ENCODE data around the gene NTSR1. TPM values are rescaled to one million over a fixed set of nuclear protein-coding genes. Genes with fewer than 3 reads are reported as not detected.

Gene NTSR1
- total RNA-seq, 3 donors from 2014 or later (not counting 1 experiment from before 2014, with no cell fraction given) = 0.11 to 0.45 TPM; not detected in 1

- H3K4me3 Mint-ChIP-seq = peak overlapping the region; percentile 73
- WGBS (ENCODE audit: insufficient coverage) = 93% methylated on average over 26 of the region's 26 CpGs
- no peak for ATAC-seq
- DNase-seq = no peak
- H3K27me3 Mint-ChIP-seq (ENCODE audit: low read depth in 2 of 2) = no peaks in the 10 kb centered on the region
- no peaks in the 10 kb centered on the region for H3K9me3 ChIP-seq (ENCODE audit: control insufficient read depth, insufficient read depth, low read length)
- H3K27ac ChIP-seq (ENCODE audit: low read length) = no peak overlapping the region
- H3K4me3 ChIP-seq (ENCODE audit: low read length) = no peak overlapping the region
- H3K9me3 Mint-ChIP-seq = no peaks in the 10 kb centered on the region
- peaks cover 36% of the 10 kb centered on the region for H3K4me1 ChIP-seq (ENCODE audit: control insufficient read depth, insufficient read depth, low read length)
- no peaks in the 10 kb centered on the region for H3K27me3 ChIP-seq (ENCODE audit: control insufficient read depth, insufficient read depth, low read length)
- no peaks in the 10 kb centered on the region for H3K36me3 Mint-ChIP-seq
- TF ChIP-seq CTCF (IDR thresholded peaks at IDR 0.05) = no peak
- intact Hi-C loops (cut with micrococcal nuclease) = no loop called here
- peak overlapping the region; percentile 54 to 81 for H3K27ac Mint-ChIP-seq
- peaks cover 21 to 57% of the 10 kb centered on the region in 2 donors for H3K4me1 Mint-ChIP-seq
- peaks cover 28% of the 10 kb centered on the region for H3K36me3 ChIP-seq (ENCODE audit: control insufficient read depth, insufficient read depth, low read length)
Measured at GRCh38 chr20:62797671-62798532, 89.3 kb downstream of the NTSR1 start.

DNA sequence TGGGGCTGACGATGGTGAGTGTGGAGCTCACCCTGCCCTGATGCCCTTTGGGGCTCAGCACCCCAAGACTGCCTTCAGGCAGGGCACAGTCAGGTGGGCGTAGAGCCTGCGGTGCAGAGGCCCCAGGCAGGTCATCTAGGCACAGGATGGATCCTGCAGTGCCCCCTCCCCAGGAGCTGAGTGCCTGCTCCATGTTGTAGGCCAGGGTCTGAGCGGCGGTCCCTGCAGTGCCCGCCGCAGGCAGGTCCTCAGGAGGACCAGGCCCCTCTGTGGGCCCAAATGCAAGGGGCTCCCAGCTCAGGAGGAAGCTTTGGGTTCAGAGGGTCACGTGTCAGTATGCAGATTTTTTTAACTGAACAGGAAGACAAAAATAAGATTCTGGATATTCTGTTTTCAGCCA, 90.4 kb downstream of the NTSR1 start:
- no peaks in the 10 kb centered on the region for H3K9me3 ChIP-seq (ENCODE audit: control insufficient read depth, insufficient read depth, low read length)
- H3K36me3 Mint-ChIP-seq = no peaks in the 10 kb centered on the region
- no peak overlapping the region for H3K4me3 ChIP-seq (ENCODE audit: low read length)
- H3K4me3 Mint-ChIP-seq = no peak overlapping the region
- H3K4me1 ChIP-seq (ENCODE audit: control insufficient read depth, insufficient read depth, low read length) = peaks cover 35% of the 10 kb centered on the region
- TF ChIP-seq CTCF (IDR thresholded peaks at IDR 0.05) = no peak
- peaks cover 28% of the 10 kb centered on the region for H3K36me3 ChIP-seq (ENCODE audit: control insufficient read depth, insufficient read depth, low read length)
- H3K27me3 ChIP-seq (ENCODE audit: control insufficient read depth, insufficient read depth, low read length) = no peaks in the 10 kb centered on the region
- H3K27ac Mint-ChIP-seq = peak overlapping the region in 1 of 2 donors; percentile 54
- ATAC-seq (no peak), DNase-seq (no peak)
- H3K27ac ChIP-seq (ENCODE audit: low read length) = no peak overlapping the region
- H3K27me3 Mint-ChIP-seq (ENCODE audit: low read depth in 2 of 2) = no peaks in the 10 kb centered on the region
- H3K9me3 Mint-ChIP-seq = no peaks in the 10 kb centered on the region
- peaks cover 18 to 50% of the 10 kb centered on the region in 2 donors for H3K4me1 Mint-ChIP-seq
- WGBS (ENCODE audit: insufficient coverage) = 95% methylated on average over 8 of the region's 8 CpGs
- intact Hi-C loops (cut with micrococcal nuclease) = no loop called here

GRCh38 chr20:62799459-62799858, 90.8 kb downstream of the NTSR1 start:
- H3K4me1 ChIP-seq (ENCODE audit: control insufficient read depth, insufficient read depth, low read length) = peaks cover 37% of the 10 kb centered on the region

More at GRCh38 chr20:62799459-62799858, 90.8 kb downstream of the NTSR1 start:
- H3K9me3 Mint-ChIP-seq = no peaks in the 10 kb centered on the region
- 97% methylated on average over 19 of the region's 19 CpGs for WGBS (ENCODE audit: insufficient coverage)
- no peaks in the 10 kb centered on the region for H3K27me3 Mint-ChIP-seq (ENCODE audit: low read depth in 2 of 2)
- H3K36me3 Mint-ChIP-seq = no peaks in the 10 kb centered on the region
- Histone ChIP-seq H3K27me3 (ENCODE audit: control insufficient read depth, insufficient read depth, low read length) (no peaks in the 10 kb centered on the region), H3K27ac (ENCODE audit: low read length) (no peak overlapping the region), H3K36me3 (ENCODE audit: control insufficient read depth, insufficient read depth, low read length) (peaks cover 28% of the 10 kb centered on the region), H3K4me3 (ENCODE audit: low read length) (no peak overlapping the region), H3K9me3 (ENCODE audit: control insufficient read depth, insufficient read depth, low read length) (no peaks in the 10 kb centered on the region)
- H3K4me1 Mint-ChIP-seq = peaks cover 21 to 50% of the 10 kb centered on the region in 2 donors
- TF ChIP-seq CTCF (IDR thresholded peaks at IDR 0.05) = no peak
- no peak for DNase-seq
- H3K27ac Mint-ChIP-seq = no peak overlapping the region
- no peak overlapping the region for H3K4me3 Mint-ChIP-seq
- intact Hi-C loops (cut with micrococcal nuclease) = no loop called here
- ATAC-seq = no peak

All from natural killer cell (primary cell).